Testis (tissue), 3 donors: Measurements from ENCODE around the gene ME3. TPM values are rescaled to one million over a fixed set of nuclear protein-coding genes. Genes with fewer than 3 reads are reported as not detected.
A peak's percentile ranks its signal among the peaks of the same experiment; 100 is the strongest.

Experiments
- DNase-seq: peaks from one replicate; pipeline ENCODE4 v3.0.0-alpha.2; 2019
- H3K27ac ChIP-seq, 2 donors: fragments of 200-600 bp; sonication (generic); one replicate each; pipeline ENCODE4 v1.5.1; 2019
- H3K27me3 ChIP-seq: fragments of 200-600 bp; sonication (generic); one replicate; pipeline ENCODE4 v1.5.1; 2019
- H3K36me3 ChIP-seq: fragments of 200-600 bp; sonication (generic); one replicate; pipeline ENCODE4 v1.5.1; 2017; ENCODE audit warnings: low read depth; ENCODE audit errors: missing control alignments
- H3K4me1 ChIP-seq: fragments of 200-600 bp; sonication (generic); one replicate; pipeline ENCODE4 v1.5.1; 2019
- H3K4me3 ChIP-seq, 2 donors: fragments of 200-600 bp; sonication (generic); one replicate each; pipeline ENCODE4 v1.5.1; 2017 to 2019
- H3K9me3 ChIP-seq: fragments of 200-600 bp; sonication (generic); one replicate; pipeline ENCODE4 v1.5.1; 2017
- POLR2A ChIP-seq: fragments of 450-650 bp; IDR thresholded peaks from one replicate; pipeline ENCODE4 v1.6.1; 2017; ENCODE audit warnings: antibody characterized with exemption, mild to moderate bottlenecking, moderate library complexity
- WGBS, 2 donors: methylation state at CpG; one replicate each; pipeline ENCODE4 v1.1.5; 2018; 5-methylcytosine and 5-hydroxymethylcytosine counted together
- intact Hi-C: fragments of 100-400 bp; cut with DNase I; formaldehyde crosslinking; loops from one replicate; pipeline ENCODE4 v1.15.1; 2023; ENCODE audit warnings: low total_unique reads
- polyA plus RNA-seq: library from polyadenylated mRNA; stranded (reverse); fragments of 350-450 nt; fragmentation: Illumina TruSeq; extraction: RNeasy Lipid Tissue Mini Kit (QIAGEN cat#74804); gene quantifications from one replicate; pipeline ENCODE4 v1.2.3, GENCODE V29; 2014; ENCODE audit warnings: low read depth, low replicate concordance; ENCODE audit not compliant: insufficient read depth
- total RNA-seq, 2 donors: library from RNA; depleted of rRNA; stranded (reverse); fragments of >200 nt; gene quantifications; one replicate each; pipeline ENCODE4 v1.2.3, GENCODE V29; 2016
- TF ChIP-seq, protein P1 (sequence below), 3 experiments: fragments of 450-650 bp in 2 of 3; fragments of 200-600 bp in 1 of 3; sonication (generic) in 1 of 3; IDR thresholded peaks; one replicate each; pipeline ENCODE4 v1.5.1; 2016 to 2019; ENCODE audit warnings: antibody characterized with exemption in 3 of 3, mild to moderate bottlenecking in 2 of 3, moderate library complexity in 1 of 3

Gene ME3
- total and polyA plus RNA-seq, 3 donors from 2014 or later, result 26.7 to 170 (median 115) TPM

- Histone ChIP-seq H3K4me1 (no peaks in the 10 kb centered on the region), H3K36me3 (no peaks in the 10 kb centered on the region), H3K27me3 (no peaks in the 10 kb centered on the region), H3K9me3 (no peaks in the 10 kb centered on the region), H3K4me3 (no peak overlapping the region), H3K27ac (no peak overlapping the region)
- TF ChIP-seq, protein P1, sequence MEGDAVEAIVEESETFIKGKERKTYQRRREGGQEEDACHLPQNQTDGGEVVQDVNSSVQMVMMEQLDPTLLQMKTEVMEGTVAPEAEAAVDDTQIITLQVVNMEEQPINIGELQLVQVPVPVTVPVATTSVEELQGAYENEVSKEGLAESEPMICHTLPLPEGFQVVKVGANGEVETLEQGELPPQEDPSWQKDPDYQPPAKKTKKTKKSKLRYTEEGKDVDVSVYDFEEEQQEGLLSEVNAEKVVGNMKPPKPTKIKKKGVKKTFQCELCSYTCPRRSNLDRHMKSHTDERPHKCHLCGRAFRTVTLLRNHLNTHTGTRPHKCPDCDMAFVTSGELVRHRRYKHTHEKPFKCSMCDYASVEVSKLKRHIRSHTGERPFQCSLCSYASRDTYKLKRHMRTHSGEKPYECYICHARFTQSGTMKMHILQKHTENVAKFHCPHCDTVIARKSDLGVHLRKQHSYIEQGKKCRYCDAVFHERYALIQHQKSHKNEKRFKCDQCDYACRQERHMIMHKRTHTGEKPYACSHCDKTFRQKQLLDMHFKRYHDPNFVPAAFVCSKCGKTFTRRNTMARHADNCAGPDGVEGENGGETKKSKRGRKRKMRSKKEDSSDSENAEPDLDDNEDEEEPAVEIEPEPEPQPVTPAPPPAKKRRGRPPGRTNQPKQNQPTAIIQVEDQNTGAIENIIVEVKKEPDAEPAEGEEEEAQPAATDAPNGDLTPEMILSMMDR (IDR thresholded peaks at IDR 0.05), result no peak
- 97 to 100% methylated on average over 2 of the region's 2 CpGs for WGBS, 2 donors
- intact Hi-C loops, result no loop called here
- no peak for DNase-seq
Observed at GRCh38 chr11:86414032-86414431, 258.4 kb downstream of the ME3 start.

DNA sequence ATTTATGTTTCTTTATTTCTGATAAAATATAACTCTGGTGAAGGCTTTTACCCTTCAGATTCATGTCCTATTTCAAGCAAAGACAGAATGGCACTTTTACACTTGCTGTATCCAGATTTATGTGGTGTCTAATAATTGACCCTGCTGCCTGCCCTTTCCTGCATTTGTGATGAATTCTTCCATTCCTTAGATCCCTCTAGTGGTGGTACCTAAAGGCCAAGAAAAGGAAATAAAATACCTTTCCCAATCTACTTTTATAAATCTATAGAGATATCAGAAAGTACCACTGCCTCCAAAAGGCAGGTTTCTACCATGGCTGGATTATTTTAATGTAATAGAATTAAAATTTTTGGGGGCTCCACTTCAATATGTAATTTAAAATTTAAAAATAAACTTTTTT, 263.6 kb downstream of the ME3 start:
- no peak for DNase-seq
- Histone ChIP-seq H3K36me3 (no peaks in the 10 kb centered on the region), H3K27me3 (no peaks in the 10 kb centered on the region), H3K27ac (no peak overlapping the region), H3K4me3 (no peak overlapping the region), H3K9me3 (no peaks in the 10 kb centered on the region), H3K4me1 (no peaks in the 10 kb centered on the region)
- TF ChIP-seq, protein P1 (IDR thresholded peaks at IDR 0.05), result peak in 1 of 3 experiments; percentile 17
- no peak for TF ChIP-seq POLR2A
- intact Hi-C loops, result no loop called here

GRCh38 chr11:86403458-86403857, 269.0 kb downstream of the ME3 start:
- WGBS, 2 donors, result 74 to 83% methylated on average over 1 of the region's 1 CpG
- Histone ChIP-seq H3K27me3 (no peaks in the 10 kb centered on the region), H3K27ac (no peak overlapping the region), H3K4me1 (no peaks in the 10 kb centered on the region), H3K36me3 (no peaks in the 10 kb centered on the region), H3K4me3 (no peak overlapping the region), H3K9me3 (no peaks in the 10 kb centered on the region)
- DNase-seq, result no peak
- TF ChIP-seq, protein P1 (IDR thresholded peaks at IDR 0.05), result no peak
- TF ChIP-seq POLR2A, result no peak
- intact Hi-C loops, result no loop called here

- no peaks in the 10 kb centered on the region for H3K9me3 ChIP-seq
- peaks cover 6% of the 10 kb centered on the region for H3K4me1 ChIP-seq
- TF ChIP-seq POLR2A, result no peak
- TF ChIP-seq, protein P1 (IDR thresholded peaks at IDR 0.05), result no peak
- H3K27me3 ChIP-seq, result no peaks in the 10 kb centered on the region
- DNase-seq, result no peak
- no peak overlapping the region for H3K4me3 ChIP-seq
- no peak overlapping the region for H3K27ac ChIP-seq
- 89 to 94% methylated on average over 3 of the region's 3 CpGs for WGBS, 2 donors
- H3K36me3 ChIP-seq, result no peaks in the 10 kb centered on the region
- intact Hi-C loops, result no loop called here
Observed at GRCh38 chr11:86398106-86398505, 274.3 kb downstream of the ME3 start.

DNA sequence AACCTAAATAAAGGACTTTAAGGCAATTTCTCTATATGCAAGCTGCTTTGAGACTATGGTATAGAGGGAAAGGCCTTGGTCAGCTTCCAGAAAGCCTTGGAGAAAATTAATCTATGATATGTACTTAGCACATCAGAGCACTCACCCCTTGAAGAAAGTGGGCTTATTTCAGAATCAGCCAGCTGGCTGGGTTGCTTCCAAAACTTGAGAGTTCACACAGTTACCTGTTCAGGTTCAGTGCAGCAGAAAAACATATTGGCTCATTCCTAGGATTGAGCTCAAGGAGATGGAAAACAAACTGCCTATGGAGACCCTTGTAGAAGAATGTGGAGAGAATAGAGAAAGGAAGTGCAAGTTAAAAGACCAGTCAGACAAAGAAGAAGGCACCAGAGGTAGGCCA, 275.1 kb downstream of the ME3 start:
- Histone ChIP-seq H3K27ac (no peak overlapping the region), H3K4me1 (peaks cover 6% of the 10 kb centered on the region), H3K36me3 (no peaks in the 10 kb centered on the region), H3K27me3 (no peaks in the 10 kb centered on the region), H3K4me3 (no peak overlapping the region), H3K9me3 (no peaks in the 10 kb centered on the region)
- no peak for TF ChIP-seq POLR2A
- TF ChIP-seq, protein P1 (IDR thresholded peaks at IDR 0.05), result no peak
- DNase-seq, result no peak
- intact Hi-C loops, result no loop called here
